ENCODE measurements around the gene STAT3.
"Not testable (repeated sequence)": the region's sequence is repeated elsewhere in the genome, so short reads cannot be mapped to it uniquely, and the experiment has no call there.

The STAT3 gene

GRCh38 chr17:42345396-42346073 lies 42.7 kb downstream of the STAT3 start:
- no peak for DNase-seq

- no peak for DNase-seq
These were observed 45.8 kb downstream of the STAT3 start for GRCh38 chr17:42342242-42343008.

GRCh38 chr17:42341568-42341967 lies 46.7 kb downstream of the STAT3 start:
- no peak for DNase-seq

- no peak for DNase-seq
These were observed 47.5 kb downstream of the STAT3 start for GRCh38 chr17:42340691-42341127.

- no peak for DNase-seq
These were observed 49.0 kb downstream of the STAT3 start for GRCh38 chr17:42339221-42339620.

GRCh38 chr17:42338427-42338985 lies 49.7 kb downstream of the STAT3 start:
- no peak for DNase-seq

GRCh38 chr17:42337442-42337841 lies 50.8 kb downstream of the STAT3 start:
- DNase-seq, result no peak

- DNase-seq, result no peak
These were observed 53.6 kb downstream of the STAT3 start for GRCh38 chr17:42334677-42335076.

GRCh38 chr17:42333053-42333452 lies 55.2 kb downstream of the STAT3 start:
- DNase-seq, result no peak

- peak; percentile 46 for DNase-seq
These were observed 58.9 kb downstream of the STAT3 start for GRCh38 chr17:42329025-42329976.

- no peak for DNase-seq
These were observed 63.2 kb downstream of the STAT3 start for GRCh38 chr17:42325026-42325425.

GRCh38 chr17:42323268-42323773 lies 64.9 kb downstream of the STAT3 start:
- no peak for DNase-seq

GRCh38 chr17:42322382-42323267 lies 65.6 kb downstream of the STAT3 start:
- peak; percentile 88 for DNase-seq

GRCh38 chr17:42321555-42321954 lies 66.7 kb downstream of the STAT3 start:
- DNase-seq, result no peak

- DNase-seq, result not testable (repeated sequence)
These were observed 70.3 kb downstream of the STAT3 start for GRCh38 chr17:42317967-42318366.

GRCh38 chr17:42317266-42317845 lies 70.9 kb downstream of the STAT3 start:
- DNase-seq, result no peak

GRCh38 chr17:42316755-42317154 lies 71.5 kb downstream of the STAT3 start:
- no peak for DNase-seq

GRCh38 chr17:42315402-42316156 lies 72.7 kb downstream of the STAT3 start:
- DNase-seq, result no peak

GRCh38 chr17:42313773-42314566 lies 74.3 kb downstream of the STAT3 start:
- DNase-seq, result no peak

GRCh38 chr17:42313389-42313772 lies 74.9 kb downstream of the STAT3 start:
- no peak for DNase-seq
